Colonic mucosa (tissue), 4 donors: Measurements from ENCODE around the gene DUS1L. TPM values are rescaled to one million over a fixed set of nuclear protein-coding genes. Genes with fewer than 3 reads are reported as not detected.

Experiments used
- DNase-seq: peaks from one replicate; pipeline ENCODE4 v3.0.0-alpha.2; 2020
- H3K27ac ChIP-seq: fragments of 200-600 bp; one replicate; pipeline ENCODE4 v1.8.0; 2021
- H3K27me3 ChIP-seq: fragments of 200-600 bp; one replicate; pipeline ENCODE4 v1.8.0; 2021
- H3K36me3 ChIP-seq: fragments of 200-600 bp; one replicate; pipeline ENCODE4 v1.8.0; 2021
- H3K4me1 ChIP-seq: fragments of 200-600 bp; one replicate; pipeline ENCODE4 v1.8.0; 2021; ENCODE audit warnings: mild to moderate bottlenecking
- H3K4me3 ChIP-seq: fragments of 200-600 bp; one replicate; pipeline ENCODE4 v1.8.0; 2021
- H3K9ac ChIP-seq, 2 donors: one replicate each; pipeline ENCODE4 v1.7.0; 2013; ENCODE audit warnings: control low read depth in 2 of 2, low read depth in 2 of 2, low read length in 2 of 2
- H3K9me3 ChIP-seq: fragments of 200-600 bp; one replicate; pipeline ENCODE4 v1.8.0; 2021
- CTCF ChIP-seq: fragments of 200-600 bp; IDR thresholded peaks from one replicate; pipeline ENCODE4 v1.8.0; 2022; ENCODE audit warnings: antibody characterized with exemption, mild to moderate bottlenecking
- intact Hi-C: fragments of 100-400 bp; cut with DNase I; formaldehyde crosslinking; loops from one replicate; pipeline ENCODE4 v1.14.1; 2022
- total RNA-seq, 2 donors: library from RNA; stranded (reverse); fragmentation: NEBNext Ultra II Directional in 1 of 2; extraction: Animal tissue kit (Norgen Biotek cat#: 25700) in 1 of 2; gene quantifications; one replicate each; pipeline ENCODE4 v1.2.1, GENCODE V29; 2021
- donor health status: healthy.
- donor health status: DM: no; HTN: no; CAD: no.
- donor health status: DM: no; HTN: no; CAD: no.

The DUS1L gene
- total RNA-seq, 2 donors from 2014 or later = 113 to 253 TPM

- Histone ChIP-seq H3K36me3 (no peaks in the 10 kb centered on the region), H3K9ac (no peak overlapping the region)
Observed at GRCh38 chr17:82014971-82015310, 50.7 kb downstream of the DUS1L start.

GRCh38 chr17:82014432-82014831 is 51.2 kb downstream of the DUS1L start:
- no peak for DNase-seq
- H3K36me3 ChIP-seq = no peaks in the 10 kb centered on the region
- no peaks in the 10 kb centered on the region for H3K4me1 ChIP-seq
- H3K27me3 ChIP-seq = no peaks in the 10 kb centered on the region
- H3K27ac ChIP-seq = no peak overlapping the region
- intact Hi-C loops = no loop called here
- TF ChIP-seq CTCF = no peak
- H3K9ac ChIP-seq = no peak overlapping the region
- H3K9me3 ChIP-seq = no peaks in the 10 kb centered on the region
- H3K4me3 ChIP-seq = no peak overlapping the region

More at GRCh38 chr17:82014971-82015310, 50.7 kb downstream of the DUS1L start:
- no peak for TF ChIP-seq CTCF
- Histone ChIP-seq H3K9me3 (no peaks in the 10 kb centered on the region), H3K27me3 (no peaks in the 10 kb centered on the region), H3K27ac (no peak overlapping the region), H3K4me3 (no peak overlapping the region), H3K4me1 (no peaks in the 10 kb centered on the region)
- DNase-seq = no peak
- intact Hi-C loops = no loop called here

GRCh38 chr17:82013772-82014321 is 51.8 kb downstream of the DUS1L start:
- H3K27me3 ChIP-seq = no peaks in the 10 kb centered on the region
- no peak for TF ChIP-seq CTCF
- intact Hi-C loops = no loop called here
- H3K27ac ChIP-seq = no peak overlapping the region
- H3K36me3 ChIP-seq = no peaks in the 10 kb centered on the region
- no peak for DNase-seq
- H3K4me1 ChIP-seq = no peaks in the 10 kb centered on the region
- no peak overlapping the region for H3K4me3 ChIP-seq
- H3K9ac ChIP-seq = no peak overlapping the region
- no peaks in the 10 kb centered on the region for H3K9me3 ChIP-seq

- no peak overlapping the region for H3K9ac ChIP-seq
- H3K4me3 ChIP-seq = no peak overlapping the region
- no peak for DNase-seq
- intact Hi-C loops = no loop called here
- no peaks in the 10 kb centered on the region for H3K27me3 ChIP-seq
- H3K4me1 ChIP-seq = no peaks in the 10 kb centered on the region
- no peaks in the 10 kb centered on the region for H3K36me3 ChIP-seq
- no peak for TF ChIP-seq CTCF
- no peaks in the 10 kb centered on the region for H3K9me3 ChIP-seq
- H3K27ac ChIP-seq = no peak overlapping the region
Observed at GRCh38 chr17:82013341-82013740, 52.3 kb downstream of the DUS1L start.

GRCh38 chr17:82012640-82013295 is 52.8 kb downstream of the DUS1L start:
- H3K9me3 ChIP-seq = no peaks in the 10 kb centered on the region
- no peak for DNase-seq
- no peak overlapping the region for H3K4me3 ChIP-seq
- intact Hi-C loops = no loop called here
- no peak overlapping the region for H3K9ac ChIP-seq
- no peak overlapping the region for H3K27ac ChIP-seq
- no peaks in the 10 kb centered on the region for H3K36me3 ChIP-seq
- no peak for TF ChIP-seq CTCF
- no peaks in the 10 kb centered on the region for H3K4me1 ChIP-seq
- no peaks in the 10 kb centered on the region for H3K27me3 ChIP-seq
